A549 (cell line): ENCODE results near the gene CHD9. TPM values are rescaled to one million over a fixed set of nuclear protein-coding genes. Genes with fewer than 3 reads are reported as not detected.

ENCODE experiments used
- ATAC-seq, 2 experiments: fragments of 200-7000 bp in 1 of 2; fragments of >200 bp in 1 of 2; cut with Nextera tagmentation in 1 of 2; cut with Tn5 transposase in 1 of 2; 3 replicates each; pipeline versions ENCODE4 v1.8.0 to v1.9.1; 2018 to 2020; ENCODE audit warnings: mild to moderate bottlenecking in 1 of 2, moderate library complexity in 1 of 2
- CTCF ChIA-PET: fragments of 300-600 bp; sonication (Branson Sonifier 250); formaldehyde crosslinking; extraction: SDS; loops from one replicate; lab custom pipeline; 2021; ENCODE audit warnings: antibody characterized with exemption, inconsistent platforms; lab: Yijun Ruan, JAX
- POLR2A ChIA-PET: fragments of 350-600 bp; formaldehyde crosslinking; extraction: SDS; loops from one replicate; lab custom pipeline; 2021; ENCODE audit warnings: antibody characterized with exemption, inconsistent platforms; lab: Yijun Ruan, JAX
- DNase-seq, 2 experiments: peaks; one replicate each; pipeline versions ENCODE4 v3.0.0 to v3.0.0-alpha.2; 2011 to 2016; ENCODE audit warnings: low read depth in 1 of 2, low spot score in 1 of 2
- FAIRE-seq: peaks from 2 replicates; lab custom pipeline; 2011; peaks lifted over from hg19 to GRCh38; lab: Jason Lieb, UNC
- H3K27ac ChIP-seq, 2 experiments: fragments of >200 bp; sonication (Bioruptor Twin); formaldehyde crosslinking; 3 replicates each; pipeline ENCODE4 v1.5.1; 2016 to 2017
- H3K4me1 ChIP-seq: fragments of >200 bp; sonication (Bioruptor Twin); formaldehyde crosslinking; 3 replicates; pipeline ENCODE4 v1.6.1; 2016
- H3K4me2 ChIP-seq: fragments of >200 bp; sonication (Bioruptor Twin); formaldehyde crosslinking; 3 replicates; pipeline ENCODE4 v1.6.1; 2016
- H3K4me3 ChIP-seq: fragments of >200 bp; sonication (Bioruptor Twin); formaldehyde crosslinking; 3 replicates; pipeline ENCODE4 v1.5.1; 2016
- H3K9me3 ChIP-seq: fragments of >200 bp; sonication (Bioruptor Twin); formaldehyde crosslinking; 3 replicates; pipeline ENCODE4 v1.6.1; 2016
- ATOH8 ChIP-seq: fragments of 250-450 bp; sonication (Bioruptor Pico); IDR thresholded peaks from 2 replicates; pipeline ENCODE4 v1.5.0; 2020; ENCODE audit warnings: low read depth, mild to moderate bottlenecking, moderate library complexity
- BHLHE40 ChIP-seq: IDR thresholded peaks from 2 replicates; pipeline ENCODE4 v1.6.1; 2012; ENCODE audit warnings: low read depth, low read length, inconsistent platforms
- CTCF ChIP-seq: fragments of >200 bp; sonication (Bioruptor Twin); formaldehyde crosslinking; IDR thresholded peaks from 3 replicates; pipeline ENCODE4 v1.5.1; 2016
- EHF ChIP-seq: fragments of 250-450 bp; sonication (Bioruptor Pico); IDR thresholded peaks from 2 replicates; pipeline ENCODE4 v1.5.0; 2020; ENCODE audit warnings: mild to moderate bottlenecking
- HDAC2 ChIP-seq: fragments of 200-600 bp; sonication (generic); IDR thresholded peaks from 2 replicates; pipeline ENCODE4 v1.6.1; 2016
- HEYL ChIP-seq: fragments of 250-450 bp; sonication (Bioruptor Pico); IDR thresholded peaks from 2 replicates; pipeline ENCODE4 v1.8.0; 2021; ENCODE audit warnings: mild to moderate bottlenecking, moderate library complexity
- HOXA7 ChIP-seq: fragments of 250-450 bp; sonication (Bioruptor Pico); IDR thresholded peaks from 2 replicates; pipeline ENCODE4 v1.5.0; 2020; ENCODE audit warnings: mild to moderate bottlenecking, moderate library complexity
- JUN ChIP-seq, 2 experiments: fragments of >200 bp; sonication (Bioruptor Twin); formaldehyde crosslinking; IDR thresholded peaks; 2 replicates in 1 of 2; 3 replicates in 1 of 2; pipeline ENCODE4 v1.6.1; 2016 to 2017
- KDM5A ChIP-seq: fragments of 200-600 bp; sonication (generic); IDR thresholded peaks from 2 replicates; pipeline ENCODE4 v1.6.1; 2016; ENCODE audit warnings: antibody characterized with exemption, mild to moderate bottlenecking
- MAFK ChIP-seq: fragments of 450-650 bp; IDR thresholded peaks from 2 replicates; pipeline ENCODE4 v1.6.1; 2014; ENCODE audit not compliant: partially characterized antibody
- MAX ChIP-seq: IDR thresholded peaks from 2 replicates; pipeline ENCODE4 v1.6.1; 2012
- PHF8 ChIP-seq: fragments of 200-600 bp; sonication (generic); IDR thresholded peaks from 2 replicates; pipeline ENCODE4 v1.6.1; 2016; ENCODE audit warnings: low read depth, mild to moderate bottlenecking, antibody characterized with exemption, moderate library complexity, borderline replicate concordance
- POLR2A ChIP-seq: IDR thresholded peaks from 2 replicates; pipeline ENCODE4 v1.6.1; 2012; ENCODE audit warnings: mild to moderate bottlenecking, low read length
- POLR2AphosphoS2 ChIP-seq: conservative IDR thresholded peaks from 2 replicates; pipeline ENCODE4 v1.6.1; 2012; ENCODE audit warnings: low read length, improper control_type of control experiment, inconsistent platforms
- RAD21 ChIP-seq, 2 experiments: fragments of >200 bp in 1 of 2; sonication (Bioruptor Twin) in 1 of 2; formaldehyde crosslinking in 1 of 2; IDR thresholded peaks in 1 of 2; conservative IDR thresholded peaks in 1 of 2; 2 replicates in 1 of 2; 3 replicates in 1 of 2; pipeline ENCODE4 v1.6.1; 2012 to 2018; ENCODE audit warnings: inconsistent platforms in 1 of 2
- RARB ChIP-seq: fragments of 250-450 bp; sonication (Bioruptor Pico); IDR thresholded peaks from 2 replicates; pipeline ENCODE4 v1.8.0; 2021; ENCODE audit warnings: mild to moderate bottlenecking, moderate library complexity
- RFX5 ChIP-seq: fragments of 450-650 bp; IDR thresholded peaks from 2 replicates; pipeline ENCODE4 v1.7.1; 2014; ENCODE audit warnings: antibody characterized with exemption, mild to moderate bottlenecking, moderate library complexity
- SMC3 ChIP-seq: fragments of >200 bp; sonication (Bioruptor Twin); formaldehyde crosslinking; IDR thresholded peaks from 3 replicates; pipeline ENCODE4 v1.6.1; 2018; ENCODE audit warnings: inconsistent platforms
- TP53 ChIP-seq: fragments of 250-450 bp; sonication (Bioruptor Pico); IDR thresholded peaks from 2 replicates; pipeline ENCODE4 v1.5.0; 2021; ENCODE audit warnings: mild to moderate bottlenecking, moderate library complexity
- USF2 ChIP-seq: fragments of 450-650 bp; IDR thresholded peaks from 2 replicates; pipeline ENCODE4 v1.6.1; 2014; ENCODE audit warnings: antibody characterized with exemption
- ZNF302 ChIP-seq: fragments of 250-450 bp; sonication (Bioruptor Pico); IDR thresholded peaks from 2 replicates; pipeline ENCODE4 v1.9.0; 2021; ENCODE audit warnings: inconsistent platforms, mild to moderate bottlenecking, moderate library complexity
- ZSCAN20 ChIP-seq: fragments of 250-450 bp; sonication (Bioruptor Pico); IDR thresholded peaks from 2 replicates; pipeline ENCODE4 v1.8.0; 2022; ENCODE audit warnings: mild to moderate bottlenecking, moderate library complexity
- WGBS: methylation state at CpG from one replicate; pipeline ENCODE4 v1.1.6; 2017; ENCODE audit errors: missing lambda C conversion rate; 5-methylcytosine and 5-hydroxymethylcytosine counted together
- polyA plus RNA-seq, 4 experiments: library from polyadenylated mRNA; depleted of rRNA in 3 of 4; stranded (reverse); fragments of >200 nt; fragmentation: RNase III in 1 of 4; extraction: RNeasy Plus Mini Kit Qiagen cat#74134 plus additional on column Dnase treatment in 1 of 4; gene quantifications; 2 replicates in 3 of 4; 3 replicates in 1 of 4; pipeline ENCODE4 v1.2.3, GENCODE V29; 2011 to 2017

CHD9 gene
- polyA plus RNA-seq, 2 of the 4 experiments (the other 2 are of a cell fraction), result 17.8 to 51.6 TPM

- under 1% methylated on average over 8 of the region's 8 CpGs for WGBS
- no peak for FAIRE-seq
- TF ChIP-seq EHF, result no peak
- TF ChIP-seq MAX, result peak; percentile 64
- TF ChIP-seq PHF8, result peak; percentile 49; the same call in 1 of the 2 replicates
- TF ChIP-seq HDAC2, result 0 out of 2 replicates have a peak, but pooled peaks have one; percentile 14
- no peak for TF ChIP-seq POLR2AphosphoS2
- peak; percentile 76 for TF ChIP-seq SMC3
- TF ChIP-seq POLR2A, result peak; percentile 33; the same call in 1 of the 2 replicates
- TF ChIP-seq CTCF, result peak; percentile 81
- TF ChIP-seq USF2, result no peak
- TF ChIP-seq KDM5A, result peak; percentile 40; the same call in 1 of the 2 replicates
- TF ChIP-seq JUN (IDR thresholded peaks at IDR 0.05), result peak in 1 of 2 experiments; percentile 68; a peak in 2 of 5 replicates
- TF ChIP-seq HEYL (CRISPR knock-in tag), result peak; percentile 59; the same call in 1 of the 2 replicates
- peak; percentile 60 to 71 for TF ChIP-seq RAD21 (conservative IDR thresholded peaks at IDR 0.05 in 1 of 2, IDR thresholded peaks at IDR 0.05 in 1 of 2)
- peak; percentile 99 for ATAC-seq
- ChIA-PET CTCF (interaction anchor here (0.7 to 2.9 kb wide), 32 partner anchors 8 to 492 kb away, joined by 3 to 34 read pairs (median 3); partner anchors contain the start of genes CHD9 and CHD9NB), POLR2A (interaction anchor here (0.6 to 2.0 kb wide), 7 partner anchors 53 to 156 kb away, joined by 3 to 10 read pairs (median 3); partner anchors contain the start of genes CHD9 and CHD9NB)
- H3K4me2 ChIP-seq, result peak overlapping the region; percentile 96
- DNase-seq, result peak; percentile 84 to 92
- peak overlapping the region; percentile 85 to 89 for H3K27ac ChIP-seq
- no peaks in the 10 kb centered on the region for H3K9me3 ChIP-seq
- peak overlapping the region; percentile 52 for H3K4me3 ChIP-seq
- peaks cover 36% of the 10 kb centered on the region for H3K4me1 ChIP-seq
Measured at GRCh38 chr16:53207810-53208752, 153.3 kb downstream of the CHD9 start.

GRCh38 chr16:53209429-53209828, 154.6 kb downstream of the CHD9 start:
- no peak for TF ChIP-seq RARB (CRISPR knock-in tag)
- TF ChIP-seq TP53 (CRISPR knock-in tag), result no peak
- no peak for TF ChIP-seq ZNF302
- TF ChIP-seq RFX5, result no peak
- no peak for TF ChIP-seq ATOH8 (CRISPR knock-in tag)
- no peak for TF ChIP-seq USF2
- TF ChIP-seq HOXA7 (CRISPR knock-in tag), result no peak
- TF ChIP-seq BHLHE40, result no peak
- TF ChIP-seq ZSCAN20 (CRISPR knock-in tag), result no peak
- no peak for TF ChIP-seq CTCF
- TF ChIP-seq MAFK, result no peak
- no peak for TF ChIP-seq POLR2AphosphoS2
- TF ChIP-seq HDAC2, result no peak
- TF ChIP-seq JUN (IDR thresholded peaks at IDR 0.05), result no peak
- Histone ChIP-seq H3K4me2 (peak overlapping the region; percentile 96), H3K27ac (peak overlapping the region; percentile 85 to 89), H3K4me1 (peaks cover 41% of the 10 kb centered on the region), H3K9me3 (no peaks in the 10 kb centered on the region), H3K4me3 (peak overlapping the region; percentile 52)
- 3% methylated on average over 5 of the region's 5 CpGs for WGBS
- no peak for DNase-seq
- no peak for ATAC-seq
- no peak for FAIRE-seq
- ChIA-PET POLR2A (no interaction called here), CTCF (interaction anchor here (1.2 to 2.5 kb wide), 3 partner anchors 8 to 154 kb away, joined by 3 to 21 read pairs (median 5); partner anchors contain the start of gene CHD9)
